ENCODE data around the gene CRADD.
"Not testable (repeated sequence)": the region's sequence is repeated elsewhere in the genome, so short reads cannot be mapped to it uniquely, and the experiment has no call there.

The CRADD gene

GRCh38 chr12:93677195-93678064 lies at the start of gene CRADD:
CRADD (plus strand) TSS chr12:93677375.
- peak; percentile 59 for DNase-seq (ENCODE audit: low read depth)

- no peak for DNase-seq (ENCODE audit: low read depth)
Observed at GRCh38 chr12:93632383-93632782, 44.8 kb upstream of the CRADD start.

GRCh38 chr12:93634416-93634815 lies 42.8 kb upstream of the CRADD start:
- no peak for DNase-seq (ENCODE audit: low read depth)

GRCh38 chr12:93636708-93637107 lies 40.5 kb upstream of the CRADD start:
- no peak for DNase-seq (ENCODE audit: low read depth)

GRCh38 chr12:93638095-93638494 lies 39.1 kb upstream of the CRADD start:
- no peak for DNase-seq (ENCODE audit: low read depth)

- no peak for DNase-seq (ENCODE audit: low read depth)
Observed at GRCh38 chr12:93638954-93639353, 38.2 kb upstream of the CRADD start.

GRCh38 chr12:93639406-93639805 lies 37.8 kb upstream of the CRADD start:
- no peak for DNase-seq (ENCODE audit: low read depth)

- not testable (repeated sequence) for DNase-seq (ENCODE audit: low read depth)
Observed at GRCh38 chr12:93641380-93641779, 35.8 kb upstream of the CRADD start.

GRCh38 chr12:93642751-93643150 lies 34.4 kb upstream of the CRADD start:
- DNase-seq (ENCODE audit: low read depth) = no peak

- no peak for DNase-seq (ENCODE audit: low read depth)
Observed at GRCh38 chr12:93645702-93646101, 31.5 kb upstream of the CRADD start.

GRCh38 chr12:93650626-93651025 lies 26.5 kb upstream of the CRADD start:
- DNase-seq (ENCODE audit: low read depth) = no peak

- DNase-seq (ENCODE audit: low read depth) = no peak
Observed at GRCh38 chr12:93653079-93653478, 24.1 kb upstream of the CRADD start.

GRCh38 chr12:93653712-93654111 lies 23.5 kb upstream of the CRADD start:
- DNase-seq (ENCODE audit: low read depth) = no peak

- DNase-seq (ENCODE audit: low read depth) = no peak
Observed at GRCh38 chr12:93654421-93654820, 22.8 kb upstream of the CRADD start.

- DNase-seq (ENCODE audit: low read depth) = no peak
Observed at GRCh38 chr12:93657071-93657470, 20.1 kb upstream of the CRADD start.

GRCh38 chr12:93661021-93661420 lies 16.2 kb upstream of the CRADD start:
- no peak for DNase-seq (ENCODE audit: low read depth)

GRCh38 chr12:93663006-93663728 lies 14.0 kb upstream of the CRADD start:
- DNase-seq (ENCODE audit: low read depth) = no peak

- DNase-seq (ENCODE audit: low read depth) = no peak
Observed at GRCh38 chr12:93663729-93664084, 13.5 kb upstream of the CRADD start.

GRCh38 chr12:93664573-93665138 lies 12.5 kb upstream of the CRADD start:
- no peak for DNase-seq (ENCODE audit: low read depth)

- no peak for DNase-seq (ENCODE audit: low read depth)
Observed at GRCh38 chr12:93667672-93668071, 9.5 kb upstream of the CRADD start.

GRCh38 chr12:93668919-93669418 lies 8.2 kb upstream of the CRADD start:
- DNase-seq (ENCODE audit: low read depth) = no peak

- DNase-seq (ENCODE audit: low read depth) = no peak
Observed at GRCh38 chr12:93669452-93669851, 7.7 kb upstream of the CRADD start.

- no peak for DNase-seq (ENCODE audit: low read depth)
Observed at GRCh38 chr12:93670104-93670503, 7.1 kb upstream of the CRADD start.
